Measurements from ENCODE around the gene FCF1. TPM values are rescaled to one million over a fixed set of nuclear protein-coding genes. Genes with fewer than 3 reads are reported as not detected.

Gene FCF1
- total RNA-seq, 1 experiment from 2014 or later, result 61.6 TPM

DNA sequence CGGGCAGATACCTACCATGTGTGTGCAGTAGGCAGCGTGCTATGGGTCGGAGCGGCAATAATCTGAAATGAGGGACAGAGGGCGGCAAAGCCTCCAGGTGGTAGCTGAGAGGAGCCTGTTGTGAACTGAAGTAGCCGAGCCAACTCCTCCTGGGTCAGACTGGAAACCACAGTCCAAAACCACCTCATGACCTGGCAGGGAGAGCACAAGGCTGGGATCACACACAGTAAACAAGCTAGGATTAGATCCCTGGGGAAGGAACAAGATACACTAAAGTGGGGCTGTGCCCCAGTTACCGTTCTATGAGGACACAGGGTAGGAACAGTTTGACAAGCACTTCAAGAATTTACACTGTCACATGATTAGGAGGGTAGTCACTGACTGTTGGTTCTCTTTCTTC lies 49.1 kb upstream of the FCF1 start:
- ATAC-seq (no peak), DNase-seq (ENCODE audit: low spot score) (no peak)
- no peak overlapping the region for H3K27ac Mint-ChIP-seq
- ChIA-PET CTCF (interaction anchor here (1.5 kb wide), 1 partner anchor 16 kb away, joined by 4 read pairs; no protein-coding TSS in a partner anchor), POLR2A (no interaction called here)
- H3K9me3 Mint-ChIP-seq, result no peaks in the 10 kb centered on the region
- H3K4me1 Mint-ChIP-seq, result no peaks in the 10 kb centered on the region
- H3K27me3 Mint-ChIP-seq (ENCODE audit: low read depth), result no peaks in the 10 kb centered on the region
- peaks cover 36% of the 10 kb centered on the region for H3K36me3 Mint-ChIP-seq
- no peak overlapping the region for H3K4me3 Mint-ChIP-seq
- TF ChIP-seq, protein P1, sequence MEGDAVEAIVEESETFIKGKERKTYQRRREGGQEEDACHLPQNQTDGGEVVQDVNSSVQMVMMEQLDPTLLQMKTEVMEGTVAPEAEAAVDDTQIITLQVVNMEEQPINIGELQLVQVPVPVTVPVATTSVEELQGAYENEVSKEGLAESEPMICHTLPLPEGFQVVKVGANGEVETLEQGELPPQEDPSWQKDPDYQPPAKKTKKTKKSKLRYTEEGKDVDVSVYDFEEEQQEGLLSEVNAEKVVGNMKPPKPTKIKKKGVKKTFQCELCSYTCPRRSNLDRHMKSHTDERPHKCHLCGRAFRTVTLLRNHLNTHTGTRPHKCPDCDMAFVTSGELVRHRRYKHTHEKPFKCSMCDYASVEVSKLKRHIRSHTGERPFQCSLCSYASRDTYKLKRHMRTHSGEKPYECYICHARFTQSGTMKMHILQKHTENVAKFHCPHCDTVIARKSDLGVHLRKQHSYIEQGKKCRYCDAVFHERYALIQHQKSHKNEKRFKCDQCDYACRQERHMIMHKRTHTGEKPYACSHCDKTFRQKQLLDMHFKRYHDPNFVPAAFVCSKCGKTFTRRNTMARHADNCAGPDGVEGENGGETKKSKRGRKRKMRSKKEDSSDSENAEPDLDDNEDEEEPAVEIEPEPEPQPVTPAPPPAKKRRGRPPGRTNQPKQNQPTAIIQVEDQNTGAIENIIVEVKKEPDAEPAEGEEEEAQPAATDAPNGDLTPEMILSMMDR (IDR thresholded peaks at IDR 0.05), result no peak
- no peak for TF ChIP-seq CREM (CRISPR knock-in tag; IDR thresholded peaks at IDR 0.05)
- TF ChIP-seq ESRRA (CRISPR knock-in tag; IDR thresholded peaks at IDR 0.05; ENCODE audit: borderline replicate concordance), result no peak
- TF ChIP-seq, protein P2, sequence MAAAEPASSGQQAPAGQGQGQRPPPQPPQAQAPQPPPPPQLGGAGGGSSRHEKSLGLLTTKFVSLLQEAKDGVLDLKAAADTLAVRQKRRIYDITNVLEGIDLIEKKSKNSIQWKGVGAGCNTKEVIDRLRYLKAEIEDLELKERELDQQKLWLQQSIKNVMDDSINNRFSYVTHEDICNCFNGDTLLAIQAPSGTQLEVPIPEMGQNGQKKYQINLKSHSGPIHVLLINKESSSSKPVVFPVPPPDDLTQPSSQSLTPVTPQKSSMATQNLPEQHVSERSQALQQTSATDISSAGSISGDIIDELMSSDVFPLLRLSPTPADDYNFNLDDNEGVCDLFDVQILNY (CRISPR knock-in tag; IDR thresholded peaks at IDR 0.05), result no peak
- TF ChIP-seq HMGA2 (CRISPR knock-in tag; IDR thresholded peaks at IDR 0.05), result no peak
- TF ChIP-seq, protein P3, sequence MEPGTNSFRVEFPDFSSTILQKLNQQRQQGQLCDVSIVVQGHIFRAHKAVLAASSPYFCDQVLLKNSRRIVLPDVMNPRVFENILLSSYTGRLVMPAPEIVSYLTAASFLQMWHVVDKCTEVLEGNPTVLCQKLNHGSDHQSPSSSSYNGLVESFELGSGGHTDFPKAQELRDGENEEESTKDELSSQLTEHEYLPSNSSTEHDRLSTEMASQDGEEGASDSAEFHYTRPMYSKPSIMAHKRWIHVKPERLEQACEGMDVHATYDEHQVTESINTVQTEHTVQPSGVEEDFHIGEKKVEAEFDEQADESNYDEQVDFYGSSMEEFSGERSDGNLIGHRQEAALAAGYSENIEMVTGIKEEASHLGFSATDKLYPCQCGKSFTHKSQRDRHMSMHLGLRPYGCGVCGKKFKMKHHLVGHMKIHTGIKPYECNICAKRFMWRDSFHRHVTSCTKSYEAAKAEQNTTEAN (CRISPR knock-in tag; IDR thresholded peaks at IDR 0.05), result no peak

DNA sequence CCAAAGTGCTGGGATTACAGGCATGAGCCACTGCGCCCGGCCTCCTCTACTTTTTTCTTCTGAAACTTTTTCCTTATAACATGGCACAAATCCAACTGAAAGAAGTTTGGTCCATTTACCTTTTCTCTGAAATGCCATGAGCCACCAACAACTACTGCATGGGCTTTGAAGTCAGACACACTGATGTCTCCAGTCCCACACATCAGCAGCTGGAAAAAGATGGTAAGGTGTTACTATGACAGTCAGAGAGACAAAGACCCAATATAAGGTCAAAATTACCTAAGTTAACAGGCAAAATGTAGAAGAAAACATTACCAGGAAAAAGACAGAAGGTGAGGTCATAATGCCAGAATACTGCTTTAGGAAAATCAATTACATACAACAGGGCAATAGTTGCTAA lies 48.2 kb upstream of the FCF1 start:
- POLR2A ChIA-PET, result no interaction called here
- Mint-ChIP-seq H3K27me3 (ENCODE audit: low read depth) (no peaks in the 10 kb centered on the region), H3K4me1 (no peaks in the 10 kb centered on the region), H3K36me3 (peaks cover 43% of the 10 kb centered on the region), H3K9me3 (no peaks in the 10 kb centered on the region), H3K27ac (no peak overlapping the region), H3K4me3 (no peak overlapping the region)
- no peak for TF ChIP-seq ZNF138 (CRISPR knock-in tag; conservative IDR thresholded peaks at IDR 0.05)
- no peak for TF ChIP-seq GABPB1 (CRISPR knock-in tag; IDR thresholded peaks at IDR 0.05)
- TF ChIP-seq FOXK1 (CRISPR knock-in tag; IDR thresholded peaks at IDR 0.05), result no peak
- no peak for TF ChIP-seq GTF2I (CRISPR knock-in tag; conservative IDR thresholded peaks at IDR 0.05)
- TF ChIP-seq, protein P4, sequence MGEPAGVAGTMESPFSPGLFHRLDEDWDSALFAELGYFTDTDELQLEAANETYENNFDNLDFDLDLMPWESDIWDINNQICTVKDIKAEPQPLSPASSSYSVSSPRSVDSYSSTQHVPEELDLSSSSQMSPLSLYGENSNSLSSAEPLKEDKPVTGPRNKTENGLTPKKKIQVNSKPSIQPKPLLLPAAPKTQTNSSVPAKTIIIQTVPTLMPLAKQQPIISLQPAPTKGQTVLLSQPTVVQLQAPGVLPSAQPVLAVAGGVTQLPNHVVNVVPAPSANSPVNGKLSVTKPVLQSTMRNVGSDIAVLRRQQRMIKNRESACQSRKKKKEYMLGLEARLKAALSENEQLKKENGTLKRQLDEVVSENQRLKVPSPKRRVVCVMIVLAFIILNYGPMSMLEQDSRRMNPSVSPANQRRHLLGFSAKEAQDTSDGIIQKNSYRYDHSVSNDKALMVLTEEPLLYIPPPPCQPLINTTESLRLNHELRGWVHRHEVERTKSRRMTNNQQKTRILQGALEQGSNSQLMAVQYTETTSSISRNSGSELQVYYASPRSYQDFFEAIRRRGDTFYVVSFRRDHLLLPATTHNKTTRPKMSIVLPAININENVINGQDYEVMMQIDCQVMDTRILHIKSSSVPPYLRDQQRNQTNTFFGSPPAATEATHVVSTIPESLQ (CRISPR knock-in tag; IDR thresholded peaks at IDR 0.05), result no peak
- no peak for TF ChIP-seq NFYB (CRISPR knock-in tag; conservative IDR thresholded peaks at IDR 0.05; ENCODE audit: low read depth)
- TF ChIP-seq, protein P5, sequence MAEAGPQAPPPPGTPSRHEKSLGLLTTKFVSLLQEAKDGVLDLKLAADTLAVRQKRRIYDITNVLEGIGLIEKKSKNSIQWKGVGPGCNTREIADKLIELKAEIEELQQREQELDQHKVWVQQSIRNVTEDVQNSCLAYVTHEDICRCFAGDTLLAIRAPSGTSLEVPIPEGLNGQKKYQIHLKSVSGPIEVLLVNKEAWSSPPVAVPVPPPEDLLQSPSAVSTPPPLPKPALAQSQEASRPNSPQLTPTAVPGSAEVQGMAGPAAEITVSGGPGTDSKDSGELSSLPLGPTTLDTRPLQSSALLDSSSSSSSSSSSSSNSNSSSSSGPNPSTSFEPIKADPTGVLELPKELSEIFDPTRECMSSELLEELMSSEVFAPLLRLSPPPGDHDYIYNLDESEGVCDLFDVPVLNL (CRISPR knock-in tag; IDR thresholded peaks at IDR 0.05; ENCODE audit: borderline replicate concordance, low read depth), result no peak
- TF ChIP-seq, protein P6, sequence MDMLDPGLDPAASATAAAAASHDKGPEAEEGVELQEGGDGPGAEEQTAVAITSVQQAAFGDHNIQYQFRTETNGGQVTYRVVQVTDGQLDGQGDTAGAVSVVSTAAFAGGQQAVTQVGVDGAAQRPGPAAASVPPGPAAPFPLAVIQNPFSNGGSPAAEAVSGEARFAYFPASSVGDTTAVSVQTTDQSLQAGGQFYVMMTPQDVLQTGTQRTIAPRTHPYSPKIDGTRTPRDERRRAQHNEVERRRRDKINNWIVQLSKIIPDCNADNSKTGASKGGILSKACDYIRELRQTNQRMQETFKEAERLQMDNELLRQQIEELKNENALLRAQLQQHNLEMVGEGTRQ (CRISPR knock-in tag; IDR thresholded peaks at IDR 0.05), result no peak
- no peak for TF ChIP-seq TEAD4 (CRISPR knock-in tag; IDR thresholded peaks at IDR 0.05)
- TF ChIP-seq, protein P7, sequence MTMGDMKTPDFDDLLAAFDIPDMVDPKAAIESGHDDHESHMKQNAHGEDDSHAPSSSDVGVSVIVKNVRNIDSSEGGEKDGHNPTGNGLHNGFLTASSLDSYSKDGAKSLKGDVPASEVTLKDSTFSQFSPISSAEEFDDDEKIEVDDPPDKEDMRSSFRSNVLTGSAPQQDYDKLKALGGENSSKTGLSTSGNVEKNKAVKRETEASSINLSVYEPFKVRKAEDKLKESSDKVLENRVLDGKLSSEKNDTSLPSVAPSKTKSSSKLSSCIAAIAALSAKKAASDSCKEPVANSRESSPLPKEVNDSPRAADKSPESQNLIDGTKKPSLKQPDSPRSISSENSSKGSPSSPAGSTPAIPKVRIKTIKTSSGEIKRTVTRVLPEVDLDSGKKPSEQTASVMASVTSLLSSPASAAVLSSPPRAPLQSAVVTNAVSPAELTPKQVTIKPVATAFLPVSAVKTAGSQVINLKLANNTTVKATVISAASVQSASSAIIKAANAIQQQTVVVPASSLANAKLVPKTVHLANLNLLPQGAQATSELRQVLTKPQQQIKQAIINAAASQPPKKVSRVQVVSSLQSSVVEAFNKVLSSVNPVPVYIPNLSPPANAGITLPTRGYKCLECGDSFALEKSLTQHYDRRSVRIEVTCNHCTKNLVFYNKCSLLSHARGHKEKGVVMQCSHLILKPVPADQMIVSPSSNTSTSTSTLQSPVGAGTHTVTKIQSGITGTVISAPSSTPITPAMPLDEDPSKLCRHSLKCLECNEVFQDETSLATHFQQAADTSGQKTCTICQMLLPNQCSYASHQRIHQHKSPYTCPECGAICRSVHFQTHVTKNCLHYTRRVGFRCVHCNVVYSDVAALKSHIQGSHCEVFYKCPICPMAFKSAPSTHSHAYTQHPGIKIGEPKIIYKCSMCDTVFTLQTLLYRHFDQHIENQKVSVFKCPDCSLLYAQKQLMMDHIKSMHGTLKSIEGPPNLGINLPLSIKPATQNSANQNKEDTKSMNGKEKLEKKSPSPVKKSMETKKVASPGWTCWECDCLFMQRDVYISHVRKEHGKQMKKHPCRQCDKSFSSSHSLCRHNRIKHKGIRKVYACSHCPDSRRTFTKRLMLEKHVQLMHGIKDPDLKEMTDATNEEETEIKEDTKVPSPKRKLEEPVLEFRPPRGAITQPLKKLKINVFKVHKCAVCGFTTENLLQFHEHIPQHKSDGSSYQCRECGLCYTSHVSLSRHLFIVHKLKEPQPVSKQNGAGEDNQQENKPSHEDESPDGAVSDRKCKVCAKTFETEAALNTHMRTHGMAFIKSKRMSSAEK (CRISPR knock-in tag; IDR thresholded peaks at IDR 0.05; ENCODE audit: borderline replicate concordance), result no peak
- DNase-seq (ENCODE audit: low spot score) (no peak), ATAC-seq (no peak)
- CTCF ChIA-PET, result interaction anchor here (1.5 kb wide), 1 partner anchor 17 kb away, joined by 4 read pairs; no protein-coding TSS in a partner anchor
